GM19372 (cell line): ENCODE data around the gene EPS8L1.
"Not testable (repeated sequence)": the region's sequence is repeated elsewhere in the genome, so short reads cannot be mapped to it uniquely, and the experiment has no call there.

Source experiments
- ATAC-seq: cut with Tn5 transposase; IDR thresholded peaks from one replicate; pipeline ENCODE4 v1.9.1; 2021; ENCODE audit warnings: mild to moderate bottlenecking, low read depth, moderate library complexity; ENCODE audit not compliant: unreplicated experiment

EPS8L1 gene

DNA sequence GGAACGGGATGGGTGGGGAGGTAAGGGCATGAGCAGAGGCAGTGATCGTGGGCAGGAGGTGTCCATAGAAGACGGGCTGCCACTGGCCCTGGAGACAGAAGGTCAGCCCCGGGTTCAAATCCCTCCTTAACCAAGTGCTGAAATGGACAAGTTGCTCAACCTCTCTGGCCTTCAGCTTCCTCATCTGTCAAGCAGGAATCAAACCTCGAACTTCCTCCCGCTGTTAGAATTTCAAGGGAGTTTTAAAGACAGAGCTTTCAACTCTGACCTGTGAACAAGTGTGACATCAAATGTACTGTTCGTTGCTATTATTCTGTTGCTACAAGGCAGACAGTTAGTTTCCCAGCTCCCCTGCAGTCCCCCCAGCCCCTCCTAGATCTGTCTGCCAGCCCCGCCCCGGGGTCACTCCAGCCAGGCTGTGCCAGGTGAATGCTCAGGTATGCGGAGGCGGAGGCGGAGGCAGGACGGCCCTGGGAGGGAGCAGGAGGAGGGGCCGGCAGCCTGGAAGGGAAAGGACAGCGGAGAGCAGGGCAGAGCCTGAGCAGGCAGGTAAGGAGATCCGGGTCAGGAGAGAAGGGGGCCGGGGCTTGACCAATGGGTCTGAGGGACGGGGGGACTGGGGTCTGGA, at the start of gene EPS8L1:
Gene EPS8L1, plus strand, starts transcription at position 499 of the 628 bp plus-strand sequence. CDS start 576 bp downstream, outside the sequence.
- no peak for ATAC-seq

DNA sequence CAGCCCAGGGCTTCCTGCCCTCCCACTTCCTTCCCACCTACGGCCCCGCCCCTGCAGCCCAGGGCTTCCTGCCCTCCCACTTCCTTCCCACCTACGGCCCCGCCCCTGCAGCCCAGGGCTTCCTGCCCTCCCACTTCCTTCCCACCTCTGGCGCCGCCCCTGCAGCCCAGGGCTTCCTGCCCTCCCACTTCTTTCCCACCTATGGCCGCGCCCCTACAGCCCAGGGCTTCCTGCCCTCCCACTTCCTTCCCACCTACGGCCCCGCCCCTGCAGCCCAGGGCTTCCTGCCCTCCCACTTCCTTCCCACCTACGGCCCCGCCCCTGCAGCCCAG, 48.6 kb upstream of the EPS8L1 start:
- ATAC-seq: not testable (repeated sequence)

DNA sequence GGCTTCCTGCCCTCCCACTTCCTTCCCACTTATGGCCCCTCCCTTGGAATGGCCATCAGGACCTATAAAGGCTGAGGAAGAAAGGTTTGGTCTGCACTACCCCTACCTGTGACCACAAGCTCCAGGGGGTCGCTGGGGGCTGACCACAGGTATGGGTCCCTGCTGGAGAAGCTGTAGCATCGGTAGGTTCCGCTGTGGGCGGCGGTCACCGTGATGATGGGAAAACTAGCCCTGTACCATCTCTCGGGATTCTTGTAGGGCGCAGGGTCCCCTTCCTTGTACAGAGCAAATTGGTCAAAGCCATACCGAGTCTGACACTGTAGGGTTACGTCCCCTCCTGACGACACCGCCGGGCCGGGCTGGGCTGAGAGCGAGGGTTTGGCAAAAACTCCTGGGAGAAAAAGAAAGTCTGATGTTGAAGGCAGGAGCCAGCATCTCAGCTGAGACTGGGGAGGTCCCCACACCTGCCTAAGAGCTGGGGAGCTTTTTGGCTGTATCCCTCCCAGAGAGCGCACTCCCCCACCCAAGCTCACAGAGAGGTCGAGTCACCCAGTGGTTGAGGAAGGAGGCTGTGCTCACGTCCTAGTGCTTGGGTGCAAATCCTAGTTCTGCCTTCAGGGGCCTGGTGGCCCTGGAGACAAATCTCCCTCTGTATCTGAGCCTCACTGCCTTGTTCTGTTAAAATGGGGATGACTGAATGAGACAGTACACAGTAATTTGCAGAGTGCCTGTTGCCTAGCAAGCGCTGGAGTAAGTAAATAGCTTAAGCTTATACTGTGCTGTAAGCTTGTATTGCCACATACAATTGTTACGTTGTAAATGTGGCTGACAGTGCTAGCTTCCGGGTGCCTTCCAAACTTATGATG, 48.0 kb upstream of the EPS8L1 start:
- no peak for ATAC-seq

DNA sequence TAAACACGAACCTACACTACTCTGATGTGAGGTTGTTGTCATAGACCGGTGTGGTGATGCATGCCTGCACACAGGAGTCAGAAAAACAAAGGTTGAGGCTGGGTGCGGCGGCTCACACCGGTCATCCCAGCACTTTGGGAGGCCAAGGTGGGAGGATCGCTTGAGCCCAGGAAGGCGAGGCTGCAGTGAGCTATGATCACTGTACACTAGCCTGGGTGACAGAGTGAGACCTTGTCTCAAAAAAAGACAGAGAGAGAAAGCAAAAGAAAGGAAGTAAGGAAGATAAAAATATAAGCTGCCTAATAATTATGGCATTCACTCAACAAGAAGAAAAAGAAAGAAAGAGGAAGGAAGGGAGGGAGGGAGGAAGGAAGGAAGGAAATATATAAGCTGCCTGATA, 46.9 kb upstream of the EPS8L1 start:
- no peak for ATAC-seq

DNA sequence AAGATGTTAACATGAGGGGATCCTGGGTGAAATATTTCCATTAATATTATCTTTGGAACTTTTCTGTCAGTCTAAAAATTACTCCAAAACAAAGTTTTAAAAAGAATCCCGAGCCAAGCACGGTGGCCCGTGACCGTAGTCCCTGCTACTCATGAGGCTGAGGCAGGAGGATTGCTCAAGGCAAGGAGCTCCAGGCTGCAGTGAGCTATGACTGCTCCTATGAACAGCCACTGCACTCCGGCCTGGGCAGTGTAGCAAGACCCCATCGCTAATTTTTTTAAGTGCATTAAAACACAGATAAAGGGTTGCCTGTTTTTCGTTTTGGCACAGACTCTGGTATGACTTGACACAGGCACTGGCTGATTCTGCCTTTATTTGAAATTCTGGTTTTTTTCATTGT, 44.5 kb upstream of the EPS8L1 start:
- no peak for ATAC-seq

DNA sequence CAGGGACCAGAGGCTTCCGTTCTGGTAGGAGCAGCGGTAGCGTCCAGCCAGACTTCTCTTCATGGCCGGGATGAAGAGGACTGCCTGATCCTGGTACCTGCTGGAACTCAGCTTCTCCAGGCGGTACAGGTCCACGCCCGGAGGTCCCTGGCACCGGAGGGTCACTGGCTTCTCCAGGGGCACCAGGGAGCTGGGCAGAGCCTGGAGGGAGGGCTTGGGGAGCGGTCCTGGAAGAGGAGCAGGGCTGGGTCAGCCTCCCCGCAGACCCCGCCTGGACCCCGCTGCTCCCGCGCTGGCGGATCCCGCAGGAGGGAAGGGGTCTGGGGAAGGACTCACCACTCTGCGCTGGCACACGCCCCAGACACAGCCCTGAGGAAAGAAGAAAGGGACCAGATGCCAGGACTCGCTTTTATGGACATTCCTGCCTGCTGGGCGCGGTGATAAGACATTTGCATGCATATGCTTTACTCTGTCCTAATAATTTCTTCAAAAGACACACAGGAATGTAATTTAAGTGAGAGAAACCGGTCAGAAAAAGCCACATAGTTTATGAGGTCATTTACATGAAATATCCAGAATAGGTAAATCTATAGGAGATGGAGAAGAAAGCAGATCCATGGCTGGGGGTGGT, 43.4 kb upstream of the EPS8L1 start:
- ATAC-seq: no peak

DNA sequence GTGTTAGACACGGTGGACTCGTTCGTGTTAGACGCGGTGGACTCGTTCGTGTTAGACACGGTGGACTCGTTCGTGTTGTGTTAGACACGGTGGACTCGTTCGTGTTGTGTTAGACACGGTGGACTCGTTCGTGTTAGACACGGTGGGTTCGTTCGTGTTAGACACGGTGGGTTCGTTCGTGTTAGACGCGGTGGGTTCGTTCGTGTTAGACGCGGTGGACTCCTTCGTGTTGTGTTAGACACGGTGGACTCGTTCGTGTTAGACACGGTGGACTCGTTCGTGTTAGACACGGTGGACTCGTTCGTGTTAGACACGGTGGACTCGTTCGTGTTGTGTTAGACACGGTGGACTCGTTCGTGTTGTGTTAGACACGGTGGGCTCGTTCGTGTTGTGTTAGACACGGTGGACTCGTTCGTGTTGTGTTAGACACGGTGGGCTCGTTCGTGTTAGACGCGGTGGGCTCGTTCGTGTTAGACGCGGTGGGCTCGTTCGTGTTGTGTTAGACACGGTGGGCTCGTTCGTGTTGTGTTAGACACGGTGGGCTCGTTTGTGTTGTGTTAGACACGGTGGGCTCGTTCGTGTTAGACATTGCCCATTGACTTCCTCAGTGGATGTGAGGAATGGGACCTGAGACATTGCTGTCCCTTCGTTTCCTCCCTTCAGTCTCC, 42.6 kb upstream of the EPS8L1 start:
- not testable (repeated sequence) for ATAC-seq

DNA sequence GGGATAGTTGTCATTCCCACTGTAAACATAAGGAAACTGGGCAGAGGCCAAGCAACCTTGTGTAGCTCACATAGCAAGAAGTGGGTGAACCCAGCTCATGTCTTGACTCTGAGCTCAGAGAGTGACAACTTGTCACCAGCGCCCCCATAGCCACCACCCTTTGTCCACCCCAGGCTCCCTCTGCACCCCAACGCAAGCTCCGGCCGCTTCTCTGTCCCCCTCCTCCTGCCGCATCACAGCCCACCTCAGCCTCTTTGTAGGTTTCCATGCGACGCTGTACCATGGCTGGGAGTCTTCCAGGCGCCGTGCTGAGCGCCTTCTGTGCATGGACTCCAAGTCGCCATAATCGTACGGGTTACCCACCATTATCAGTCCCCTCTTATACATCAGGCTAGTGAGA, 40.9 kb upstream of the EPS8L1 start:
- ATAC-seq: no peak

DNA sequence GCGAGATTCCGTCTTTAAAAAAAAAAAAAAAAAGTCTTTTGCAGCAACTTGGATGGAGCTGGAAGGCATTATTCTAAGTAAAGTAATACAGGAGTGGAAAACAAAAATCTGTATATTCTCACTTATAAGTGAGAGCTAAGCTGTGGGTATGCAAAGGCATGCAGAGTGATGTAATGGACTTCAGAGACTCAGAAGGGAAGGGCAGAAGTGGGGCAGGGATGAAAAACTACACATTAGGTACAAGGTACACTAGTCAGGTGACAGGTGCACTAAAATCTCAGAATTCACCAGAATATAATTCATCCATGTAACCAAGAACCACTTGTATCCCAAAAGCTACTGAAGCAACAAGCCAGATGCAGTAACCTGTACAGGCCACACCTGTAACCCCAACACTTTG, 39.6 kb upstream of the EPS8L1 start:
- ATAC-seq: no peak

DNA sequence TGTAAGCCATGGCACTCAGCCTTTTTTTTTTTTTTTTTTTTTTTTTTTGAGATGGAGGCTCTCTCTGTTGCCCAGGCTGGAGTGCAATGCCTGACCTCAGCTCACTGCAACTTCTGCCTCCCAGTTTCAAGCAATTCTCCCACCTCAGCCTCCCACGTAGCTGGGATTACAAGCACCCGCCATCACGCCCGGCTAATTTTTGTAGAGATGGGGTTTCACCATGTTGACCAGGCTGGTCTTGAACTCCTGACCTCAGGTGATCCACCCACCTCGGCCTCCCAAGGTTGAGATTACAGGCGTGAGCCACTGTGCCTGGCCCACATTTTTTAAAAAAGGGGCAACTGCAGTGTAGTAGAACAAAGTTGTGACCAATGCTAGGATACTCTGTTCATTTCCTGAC, 38.1 kb upstream of the EPS8L1 start:
- ATAC-seq: not testable (repeated sequence)

DNA sequence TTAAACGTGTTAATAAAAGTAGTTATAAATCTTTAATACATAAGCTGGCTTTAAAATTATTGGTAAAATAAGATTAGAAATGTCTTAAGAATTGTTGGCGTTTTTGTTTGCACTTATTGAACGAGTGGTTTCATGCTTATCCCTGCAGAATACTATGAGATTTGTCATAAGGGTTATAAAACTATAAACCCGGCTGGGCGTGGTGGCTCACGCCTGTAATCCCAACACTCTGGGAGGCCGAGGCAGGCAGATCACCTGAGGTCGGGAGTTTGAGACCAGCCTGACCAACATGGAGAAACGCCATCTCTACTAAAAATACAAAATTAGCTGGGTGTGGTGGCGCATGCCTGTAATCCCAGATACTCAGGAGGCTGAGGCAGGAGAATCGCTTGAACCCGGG, 35.0 kb upstream of the EPS8L1 start:
- ATAC-seq: not testable (repeated sequence)

DNA sequence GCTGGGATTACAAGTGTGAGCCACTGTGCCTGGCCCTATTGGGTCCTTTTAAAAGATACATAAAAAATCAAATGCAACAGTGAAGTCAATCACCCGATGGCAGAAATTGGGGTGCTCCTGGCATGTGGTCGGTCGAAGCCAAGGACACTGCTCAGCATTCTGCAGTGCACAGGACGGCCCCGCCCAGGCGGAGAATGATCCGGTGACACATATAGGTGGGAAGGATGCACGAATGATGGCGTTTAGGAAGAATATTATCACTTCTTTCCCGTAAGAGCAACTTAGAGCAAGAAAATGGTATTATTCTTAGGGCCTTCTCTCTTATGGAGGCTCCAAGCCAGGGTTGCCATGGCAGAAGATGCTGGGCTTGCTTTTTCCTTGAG, 34.4 kb upstream of the EPS8L1 start:
- no peak for ATAC-seq

DNA sequence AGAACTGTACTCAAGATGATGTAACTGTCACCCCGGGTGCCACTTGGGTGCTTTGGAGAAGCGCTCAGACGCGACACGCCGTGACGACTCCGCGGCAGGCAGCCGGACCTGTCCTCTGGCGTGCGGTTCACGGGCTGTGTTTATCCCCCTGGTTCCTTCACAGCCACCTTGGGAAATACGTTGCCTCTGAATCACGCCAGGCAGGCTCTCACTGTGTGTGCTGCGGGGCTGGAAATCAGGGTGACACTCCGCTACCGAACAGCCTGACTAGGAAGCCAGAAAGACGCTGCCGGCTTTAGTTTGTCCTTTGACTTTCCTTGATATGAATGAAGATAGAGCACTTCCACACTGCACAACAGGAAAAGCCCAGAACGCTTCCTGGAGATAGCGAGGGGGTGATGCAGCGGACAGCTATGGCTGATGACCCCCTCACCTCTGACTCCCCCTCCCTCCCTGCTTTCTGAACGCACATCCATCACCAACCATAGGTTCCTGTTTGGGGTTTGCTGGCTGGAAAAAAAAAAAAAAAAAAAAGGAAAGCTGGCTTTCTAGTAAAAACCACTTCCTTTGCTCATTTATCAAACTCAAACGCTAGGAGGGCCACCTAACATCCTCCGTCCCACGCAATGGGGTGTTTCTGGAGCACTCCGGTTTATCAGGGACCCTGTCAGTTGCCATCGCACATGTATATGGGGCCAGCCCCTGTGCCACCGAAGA, 33.9 kb upstream of the EPS8L1 start:
- no peak for ATAC-seq

DNA sequence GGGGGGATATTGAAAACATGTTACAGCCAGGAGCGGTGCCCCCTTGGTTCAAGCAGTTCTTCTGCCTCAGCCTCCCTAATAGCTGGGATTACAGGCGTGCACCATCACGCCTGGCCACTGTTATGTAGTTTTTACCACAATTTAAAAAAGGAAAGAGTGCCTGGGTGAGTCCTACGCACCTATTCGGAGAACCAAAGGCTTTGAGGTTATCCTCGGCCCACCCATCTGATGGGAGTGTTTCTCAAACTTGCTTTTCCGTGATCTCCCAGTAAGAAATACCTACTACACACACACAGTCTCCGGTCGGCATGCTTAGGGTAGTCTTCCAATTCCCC, 33.4 kb upstream of the EPS8L1 start:
- ATAC-seq: no peak

DNA sequence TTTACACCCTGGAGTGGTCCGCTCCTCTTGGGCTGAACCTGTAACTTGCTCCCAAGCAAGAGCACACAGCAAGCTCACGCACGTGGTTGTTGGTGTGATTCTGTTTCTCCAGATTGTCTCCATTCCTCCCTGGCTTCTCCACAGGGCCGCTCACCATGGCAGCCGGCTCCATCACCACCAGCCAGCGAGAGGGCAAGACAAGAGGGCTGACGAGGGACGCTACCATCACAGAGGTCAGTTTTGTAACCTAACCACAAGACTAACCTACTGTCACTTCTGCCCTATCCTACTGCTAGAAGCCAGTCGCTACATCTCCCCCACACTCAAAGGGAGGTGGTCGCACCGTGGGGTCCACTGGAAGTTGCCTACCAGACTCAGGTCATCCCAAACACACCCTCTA, 33.0 kb upstream of the EPS8L1 start:
- ATAC-seq: no peak

DNA sequence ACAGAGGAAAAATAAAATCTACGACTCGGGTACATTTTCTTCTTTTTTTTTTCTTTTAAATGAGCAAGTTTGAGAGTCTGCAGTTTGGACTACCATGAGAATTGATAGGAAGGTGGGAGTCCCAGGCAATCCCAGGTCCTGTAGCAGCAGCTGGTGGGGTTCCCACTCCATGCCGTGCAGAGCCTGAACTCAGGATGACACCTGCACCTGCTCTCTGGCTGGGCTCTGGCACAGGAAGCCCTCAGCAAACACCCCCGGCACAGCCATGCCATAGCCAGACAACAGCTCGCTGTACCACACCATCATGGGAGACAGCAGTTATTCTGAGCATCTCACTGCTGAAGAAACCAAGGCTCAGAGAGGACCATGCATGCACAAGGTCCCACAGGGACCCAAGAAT, 31.4 kb upstream of the EPS8L1 start:
- ATAC-seq: no peak

DNA sequence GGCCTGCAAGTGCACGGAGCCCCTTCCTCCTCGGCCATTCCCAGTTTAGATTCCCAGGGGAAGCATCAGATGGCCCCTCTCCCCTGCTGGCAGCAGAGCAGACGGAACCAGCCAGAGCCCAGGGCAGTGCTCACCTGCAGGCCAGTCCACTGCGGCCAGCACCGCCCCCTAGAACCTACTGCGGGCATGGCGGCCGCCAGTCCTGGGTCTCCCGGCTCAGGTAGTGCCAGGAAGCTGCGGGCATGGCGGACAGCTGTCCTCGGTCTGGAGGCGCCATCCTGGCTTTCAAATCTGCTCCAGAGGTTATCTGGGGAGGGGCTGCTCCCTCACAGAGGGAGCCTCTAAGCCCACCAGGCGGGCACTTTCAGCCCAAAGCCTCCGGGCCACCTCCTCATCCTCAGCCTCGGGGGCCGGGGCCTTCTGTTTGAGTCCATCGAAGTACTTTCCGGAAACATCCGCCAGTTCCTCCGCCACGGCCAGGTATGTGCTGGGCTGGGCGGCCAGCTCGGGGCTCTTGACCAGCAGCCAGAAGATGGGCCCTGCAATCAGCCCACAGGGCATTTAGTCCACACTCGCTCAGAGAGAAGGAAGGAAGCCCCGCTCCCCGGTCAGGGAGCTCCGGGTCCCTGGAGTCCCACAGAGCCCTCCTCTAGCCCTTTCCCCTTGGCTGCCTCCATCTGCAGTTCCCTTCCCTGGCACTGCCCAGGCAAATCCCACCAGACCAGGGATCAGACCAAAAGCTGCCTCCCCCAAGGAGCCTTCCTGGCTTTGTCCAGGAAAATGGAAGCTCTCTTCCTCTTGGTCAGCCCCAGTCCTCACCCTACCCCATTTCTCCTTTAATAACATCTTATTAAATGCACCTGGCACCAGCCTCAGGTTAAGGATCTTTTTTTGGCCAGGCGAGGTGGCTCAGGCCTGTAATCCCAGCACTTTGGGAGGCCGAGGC, 30.6 kb upstream of the EPS8L1 start:
- ATAC-seq: no peak

DNA sequence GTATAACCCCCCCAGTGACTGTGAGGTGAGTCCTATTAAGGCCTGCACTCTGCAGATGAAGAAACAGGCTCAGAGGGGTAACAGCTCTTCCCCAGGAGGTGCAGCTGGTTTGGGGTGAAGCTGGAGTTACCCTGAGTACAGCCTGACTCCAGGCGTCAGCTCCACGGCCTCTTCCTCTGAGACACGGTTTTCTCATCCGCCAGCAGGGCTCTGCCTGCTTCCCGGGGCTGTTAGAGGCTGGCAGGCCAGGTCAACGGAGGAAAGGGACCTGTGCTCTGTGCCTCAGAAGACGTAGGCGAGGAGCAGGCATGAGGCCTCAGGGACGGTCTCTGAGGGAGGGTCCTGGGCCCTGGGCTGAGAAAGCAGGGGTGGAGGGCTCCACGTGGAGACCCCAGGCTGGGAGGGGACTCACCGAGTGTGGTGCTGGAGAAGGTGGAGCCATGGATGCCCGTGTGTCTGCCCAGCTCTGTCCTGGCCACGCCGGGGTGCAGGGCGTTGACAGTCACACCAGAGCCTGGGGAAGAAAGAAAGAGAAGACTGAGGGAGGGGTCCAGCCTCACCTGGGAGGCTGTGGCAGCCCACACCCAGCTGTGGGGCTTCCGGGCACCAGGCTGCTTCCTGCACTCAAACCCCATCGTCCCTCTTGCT, 28.6 kb upstream of the EPS8L1 start:
- ATAC-seq: no peak

DNA sequence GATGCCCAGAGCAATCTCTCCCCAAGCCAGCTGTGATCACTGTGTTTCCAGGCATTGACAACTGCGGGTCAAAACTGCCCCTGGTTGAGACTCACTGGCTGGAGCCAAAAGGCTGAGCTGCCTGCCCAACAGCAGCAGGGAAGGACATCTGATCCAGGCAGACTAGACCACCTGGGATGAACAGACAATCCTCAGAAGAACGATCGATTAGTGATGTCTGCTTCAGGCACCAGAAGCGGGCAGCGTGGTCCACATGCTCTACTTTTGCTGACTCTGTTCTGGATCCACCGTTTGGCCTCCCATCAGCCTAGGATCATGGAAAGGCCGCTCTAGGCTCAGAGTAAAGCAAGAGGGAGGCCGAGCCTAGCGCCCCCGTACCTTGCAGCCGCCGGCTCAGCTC, 27.7 kb upstream of the EPS8L1 start:
- no peak for ATAC-seq
